AG09309 (cell line): Measurements from ENCODE around the gene ABHD1.
"Not testable (repeated sequence)": the region's sequence is repeated elsewhere in the genome, so short reads cannot be mapped to it uniquely, and the experiment has no call there.

Experiments used
- DNase-seq: peaks from one replicate; pipeline ENCODE4 v3.0.0-alpha.2; 2010; ENCODE audit warnings: low read depth
- H3K4me3 ChIP-seq: 2 replicates; pipeline ENCODE4 v1.5.1; 2011; ENCODE audit warnings: mild to moderate bottlenecking, low read depth, low read length, moderate library complexity; ENCODE audit not compliant: control insufficient read depth
- CTCF ChIP-seq: IDR thresholded peaks from 2 replicates; pipeline ENCODE4 v1.5.1; 2011; ENCODE audit warnings: mild to moderate bottlenecking, low read depth, low read length, inconsistent platforms; ENCODE audit not compliant: insufficient read depth, control insufficient read depth; ENCODE audit errors: missing control alignments

The ABHD1 gene

GRCh38 chr2:27100036-27100435 is 23.6 kb upstream of the ABHD1 start:
- DNase-seq, result no peak
- H3K4me3 ChIP-seq, result no peak overlapping the region
- no peak for TF ChIP-seq CTCF

GRCh38 chr2:27102329-27102728 is 21.3 kb upstream of the ABHD1 start:
- DNase-seq, result no peak
- H3K4me3 ChIP-seq, result no peak overlapping the region
- TF ChIP-seq CTCF, result no peak

GRCh38 chr2:27105981-27106380 is 17.6 kb upstream of the ABHD1 start:
- no peak overlapping the region for H3K4me3 ChIP-seq
- TF ChIP-seq CTCF, result no peak
- no peak for DNase-seq

GRCh38 chr2:27108221-27108620 is 15.4 kb upstream of the ABHD1 start:
- DNase-seq, result no peak
- no peak for TF ChIP-seq CTCF
- no peak overlapping the region for H3K4me3 ChIP-seq

GRCh38 chr2:27109083-27109482 is 14.5 kb upstream of the ABHD1 start:
- no peak for DNase-seq
- no peak overlapping the region for H3K4me3 ChIP-seq
- no peak for TF ChIP-seq CTCF

- DNase-seq, H3K4me3 ChIP-seq: not testable (repeated sequence)
These were observed 12.8 kb upstream of the ABHD1 start for GRCh38 chr2:27110603-27111352.

GRCh38 chr2:27111392-27112078 is 12.1 kb upstream of the ABHD1 start:
- H3K4me3 ChIP-seq, DNase-seq: not testable (repeated sequence)
